ENCODE measurements around the gene PLET1. TPM values are rescaled to one million over a fixed set of nuclear protein-coding genes. Genes with fewer than 3 reads are reported as not detected.

The PLET1 gene
- not detected for total RNA-seq

- TF ChIP-seq POLR2A (IDR thresholded peaks at IDR 0.05) (no peak), CTCF (IDR thresholded peaks at IDR 0.05) (no peak)
- H3K4me3 ChIP-seq = no peak within 1 kb of the TSS
- intact Hi-C loops (cut with DNase I; ENCODE audit: low total_unique reads) = no loop called here
- H3K27me3 ChIP-seq = no peaks in the 10 kb centered on the region
- H3K27ac ChIP-seq = no peak within 1 kb of the TSS
- DNase-seq = no peak
- H3K4me1 ChIP-seq = no peaks in the 10 kb centered on the region
- H3K9me3 ChIP-seq = no peaks in the 10 kb centered on the region
- H3K36me3 ChIP-seq = no peaks in the 10 kb centered on the region
Measured at GRCh38 chr11:112260490-112260889, at the start of gene PLET1. Gene PLET1 (minus strand): TSS chr11:112260860. CDS start chr11:112260589, 271 bp downstream.

- Histone ChIP-seq H3K4me1 (no peaks in the 10 kb centered on the region), H3K9me3 (peaks cover 0 to 4% of the 10 kb centered on the region in 2 donors), H3K27me3 (no peaks in the 10 kb centered on the region), H3K36me3 (no peaks in the 10 kb centered on the region), H3K4me3 (no peak overlapping the region), H3K27ac (no peak overlapping the region)
- intact Hi-C loops (cut with DNase I; ENCODE audit: low total_unique reads) = no loop called here
- DNase-seq = no peak
- no peak for TF ChIP-seq CTCF (IDR thresholded peaks at IDR 0.05)
- no peak for TF ChIP-seq POLR2A (IDR thresholded peaks at IDR 0.05)
Measured at GRCh38 chr11:112310419-112310818, 49.8 kb upstream of the PLET1 start.

DNA sequence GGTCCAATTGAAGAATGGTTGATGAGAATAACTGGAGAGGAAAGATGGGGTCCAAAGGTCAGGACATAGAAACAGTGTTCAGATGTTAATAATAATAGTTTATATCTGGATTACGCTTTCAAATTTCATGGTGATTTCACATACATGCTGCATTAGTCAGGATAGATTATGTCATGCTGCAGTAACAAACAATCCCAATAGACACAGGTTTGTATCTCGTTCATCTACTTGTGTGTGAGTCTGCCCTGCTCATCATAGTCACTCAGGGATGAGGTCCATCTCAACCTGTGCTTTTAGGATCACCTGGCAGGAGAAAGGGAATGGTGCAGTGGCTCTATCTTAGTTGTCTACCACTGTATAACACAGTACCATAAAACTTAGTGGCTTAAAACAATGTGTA, 48.0 kb upstream of the PLET1 start:
- DNase-seq = no peak
- no peak for TF ChIP-seq CTCF (IDR thresholded peaks at IDR 0.05)
- TF ChIP-seq POLR2A (IDR thresholded peaks at IDR 0.05) = no peak
- no peak overlapping the region for H3K4me3 ChIP-seq
- H3K36me3 ChIP-seq = no peaks in the 10 kb centered on the region
- intact Hi-C loops (cut with DNase I; ENCODE audit: low total_unique reads) = no loop called here
- H3K27ac ChIP-seq = no peak overlapping the region
- no peaks in the 10 kb centered on the region for H3K4me1 ChIP-seq
- H3K27me3 ChIP-seq = no peaks in the 10 kb centered on the region
- H3K9me3 ChIP-seq = peaks cover 0 to 4% of the 10 kb centered on the region in 2 donors

- Histone ChIP-seq H3K27ac (no peak overlapping the region), H3K27me3 (no peaks in the 10 kb centered on the region), H3K36me3 (no peaks in the 10 kb centered on the region), H3K9me3 (peaks cover 0 to 4% of the 10 kb centered on the region in 2 donors), H3K4me1 (no peaks in the 10 kb centered on the region), H3K4me3 (no peak overlapping the region)
- intact Hi-C loops (cut with DNase I; ENCODE audit: low total_unique reads) = no loop called here
- no peak for DNase-seq
- no peak for TF ChIP-seq CTCF (IDR thresholded peaks at IDR 0.05)
- TF ChIP-seq POLR2A (IDR thresholded peaks at IDR 0.05) = no peak
Measured at GRCh38 chr11:112307616-112308015, 47.0 kb upstream of the PLET1 start.

GRCh38 chr11:112306230-112306629, 45.6 kb upstream of the PLET1 start:
- no peaks in the 10 kb centered on the region for H3K4me1 ChIP-seq
- H3K36me3 ChIP-seq = no peaks in the 10 kb centered on the region
- no peak overlapping the region for H3K4me3 ChIP-seq
- DNase-seq = no peak
- H3K27me3 ChIP-seq = no peaks in the 10 kb centered on the region
- peaks cover 0 to 4% of the 10 kb centered on the region in 2 donors for H3K9me3 ChIP-seq
- TF ChIP-seq CTCF (IDR thresholded peaks at IDR 0.05) = no peak
- no peak for TF ChIP-seq POLR2A (IDR thresholded peaks at IDR 0.05)
- no peak overlapping the region for H3K27ac ChIP-seq
- intact Hi-C loops (cut with DNase I; ENCODE audit: low total_unique reads) = no loop called here
